ENCODE results near the gene OLIG2. TPM values are rescaled to one million over a fixed set of nuclear protein-coding genes. Genes with fewer than 3 reads are reported as not detected.

Gene OLIG2
- total RNA-seq, 1 donor, result not detected

DNA sequence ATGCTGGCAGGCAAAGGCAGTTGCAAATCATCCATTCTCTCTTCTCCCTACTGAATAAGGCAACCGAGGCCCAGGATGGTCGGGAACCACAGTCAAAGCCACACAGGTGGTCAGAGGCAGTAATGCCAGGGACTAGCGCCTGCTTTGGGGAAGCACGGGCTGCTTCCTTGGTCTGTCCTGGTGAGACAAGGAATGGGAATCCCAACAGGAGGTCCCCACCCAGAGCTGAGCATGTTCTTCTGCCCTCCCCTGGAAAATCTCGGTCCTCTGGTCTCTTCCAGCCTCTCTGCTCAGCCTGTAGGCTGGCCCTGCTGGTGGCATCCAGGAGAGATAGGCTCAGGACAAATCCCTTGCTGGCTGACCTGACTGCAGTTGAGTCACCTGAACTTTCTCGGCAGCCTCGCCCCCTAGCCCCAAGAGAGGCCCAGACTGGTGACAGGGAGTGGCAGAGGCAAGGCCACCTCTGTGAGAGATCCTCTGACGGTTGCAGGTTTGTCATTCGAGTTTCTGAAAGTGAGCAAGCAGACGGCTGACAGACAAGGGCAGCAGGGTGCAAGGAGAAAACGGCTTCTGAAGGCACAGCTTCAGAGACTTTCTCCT, 50.0 kb downstream of the OLIG2 start:
- Histone ChIP-seq H3K4me3 (ENCODE audit: insufficient read depth, low read length) (no peak overlapping the region), H2AFZ (ENCODE audit: low read length) (no peak overlapping the region), H3K27ac (ENCODE audit: low read depth, low read length) (no peak overlapping the region), H3K36me3 (ENCODE audit: insufficient read depth, low read length) (no peaks in the 10 kb centered on the region), H3K4me1 (ENCODE audit: insufficient read depth, low read length) (peaks cover 2% of the 10 kb centered on the region), H3K27me3 (ENCODE audit: insufficient read depth, low read length) (peaks cover 77% of the 10 kb centered on the region), H3K79me2 (ENCODE audit: insufficient read depth, low read length) (no peaks in the 10 kb centered on the region), H3K4me2 (ENCODE audit: insufficient read depth, low read length) (no peak overlapping the region), H4K20me1 (ENCODE audit: insufficient read depth, low read length) (no peaks in the 10 kb centered on the region), H3K9me3 (ENCODE audit: low read depth, low read length) (no peaks in the 10 kb centered on the region)
- DNase-seq (ENCODE audit: insufficient read length, low spot score, missing footprints), result no peak
- TF ChIP-seq, protein P1, sequence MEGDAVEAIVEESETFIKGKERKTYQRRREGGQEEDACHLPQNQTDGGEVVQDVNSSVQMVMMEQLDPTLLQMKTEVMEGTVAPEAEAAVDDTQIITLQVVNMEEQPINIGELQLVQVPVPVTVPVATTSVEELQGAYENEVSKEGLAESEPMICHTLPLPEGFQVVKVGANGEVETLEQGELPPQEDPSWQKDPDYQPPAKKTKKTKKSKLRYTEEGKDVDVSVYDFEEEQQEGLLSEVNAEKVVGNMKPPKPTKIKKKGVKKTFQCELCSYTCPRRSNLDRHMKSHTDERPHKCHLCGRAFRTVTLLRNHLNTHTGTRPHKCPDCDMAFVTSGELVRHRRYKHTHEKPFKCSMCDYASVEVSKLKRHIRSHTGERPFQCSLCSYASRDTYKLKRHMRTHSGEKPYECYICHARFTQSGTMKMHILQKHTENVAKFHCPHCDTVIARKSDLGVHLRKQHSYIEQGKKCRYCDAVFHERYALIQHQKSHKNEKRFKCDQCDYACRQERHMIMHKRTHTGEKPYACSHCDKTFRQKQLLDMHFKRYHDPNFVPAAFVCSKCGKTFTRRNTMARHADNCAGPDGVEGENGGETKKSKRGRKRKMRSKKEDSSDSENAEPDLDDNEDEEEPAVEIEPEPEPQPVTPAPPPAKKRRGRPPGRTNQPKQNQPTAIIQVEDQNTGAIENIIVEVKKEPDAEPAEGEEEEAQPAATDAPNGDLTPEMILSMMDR (IDR thresholded peaks at IDR 0.05; ENCODE audit: extremely low read depth, low read depth, low read length), result no peak

DNA sequence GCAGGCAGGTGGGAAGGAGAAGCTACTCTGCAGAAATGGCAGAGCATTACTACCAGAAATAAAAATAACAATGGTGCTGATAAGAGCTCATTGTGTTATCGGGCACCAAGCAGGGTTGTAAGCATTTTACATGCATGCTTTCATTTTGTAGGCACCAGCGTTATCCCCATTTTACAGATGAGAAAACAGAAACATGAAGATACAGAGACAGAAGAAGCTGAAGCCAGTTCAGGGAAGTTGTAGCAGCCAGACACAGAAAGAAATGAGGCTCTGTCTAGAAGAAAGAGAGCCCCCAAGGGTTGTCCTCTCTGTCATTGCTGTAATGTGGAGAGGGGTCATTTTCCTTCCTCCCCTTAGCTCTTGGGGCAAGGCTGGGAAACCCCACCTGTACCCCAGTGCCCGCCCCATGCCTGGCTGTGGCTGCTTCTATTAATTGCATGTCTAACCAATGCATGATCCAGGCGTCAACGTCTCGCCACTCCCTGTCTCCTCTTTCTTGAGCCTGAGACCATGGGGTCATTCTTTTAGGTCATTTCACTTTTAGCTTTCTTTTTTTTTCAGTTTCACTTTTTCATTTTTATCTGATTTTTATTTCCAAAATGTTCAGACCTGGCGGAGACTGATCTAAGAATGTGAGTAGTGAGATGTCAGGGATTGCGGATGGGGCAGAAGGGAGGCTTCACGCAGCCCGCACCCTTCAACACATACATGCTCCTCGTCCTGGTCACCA, 51.0 kb downstream of the OLIG2 start:
- Histone ChIP-seq H3K9me3 (ENCODE audit: low read depth, low read length) (no peaks in the 10 kb centered on the region), H3K4me2 (ENCODE audit: insufficient read depth, low read length) (no peak overlapping the region), H3K27me3 (ENCODE audit: insufficient read depth, low read length) (peaks cover 66% of the 10 kb centered on the region), H3K27ac (ENCODE audit: low read depth, low read length) (no peak overlapping the region), H4K20me1 (ENCODE audit: insufficient read depth, low read length) (no peaks in the 10 kb centered on the region), H3K4me1 (ENCODE audit: insufficient read depth, low read length) (peaks cover 2% of the 10 kb centered on the region), H3K79me2 (ENCODE audit: insufficient read depth, low read length) (no peaks in the 10 kb centered on the region), H3K36me3 (ENCODE audit: insufficient read depth, low read length) (no peaks in the 10 kb centered on the region), H3K4me3 (ENCODE audit: insufficient read depth, low read length) (no peak overlapping the region), H2AFZ (ENCODE audit: low read length) (no peak overlapping the region)
- TF ChIP-seq, protein P1 (IDR thresholded peaks at IDR 0.05; ENCODE audit: extremely low read depth, low read depth, low read length), result no peak
- no peak for DNase-seq (ENCODE audit: insufficient read length, low spot score, missing footprints)

Other genes starting within 250 kb of the OLIG2 start
- not detected in 2 replicates for gene OLIG1, start 44.2 kb downstream of the OLIG2 start, total RNA-seq
- gene IFNAR2, start 204.0 kb downstream of the OLIG2 start, total RNA-seq, result 4.0 and 5.3 TPM in 2 replicates
- gene IL10RB, start 240.4 kb downstream of the OLIG2 start, total RNA-seq, result 44.9 and 52.7 TPM in 2 replicates